GM12875 (cell line): ENCODE results near the gene CADPS.

Source experiments
- H3K4me3 ChIP-seq: one replicate; pipeline ENCODE4 v1.5.1; 2011; ENCODE audit warnings: low read depth, low read length, control low read depth
- TF ChIP-seq, protein P1 (sequence below): IDR thresholded peaks from 2 replicates; pipeline ENCODE4 v1.5.1; 2011; ENCODE audit warnings: low read depth, mild to moderate bottlenecking, control low read depth, inconsistent platforms, low read length, moderate library complexity, borderline replicate concordance; ENCODE audit not compliant: insufficient read depth

The CADPS gene

DNA sequence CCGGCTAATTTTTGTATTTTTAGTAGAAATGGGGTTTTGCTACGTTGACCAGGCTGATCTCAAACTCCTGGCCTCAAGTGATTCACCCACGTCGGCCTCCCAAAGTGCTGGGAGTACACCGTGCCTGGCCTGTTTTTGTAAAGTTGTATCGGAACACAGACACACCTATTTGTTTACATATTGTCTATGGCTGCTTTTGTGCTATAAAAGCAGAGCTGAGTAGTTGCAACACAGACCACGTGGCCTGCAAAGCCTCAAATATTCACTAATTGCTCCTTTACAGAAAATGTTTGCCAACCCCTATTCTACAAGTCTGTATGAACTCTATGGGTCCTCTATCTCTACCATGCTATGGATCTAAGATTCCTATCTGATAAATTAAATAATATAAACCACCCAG, 175.5 kb downstream of the CADPS start:
- TF ChIP-seq, protein P1, sequence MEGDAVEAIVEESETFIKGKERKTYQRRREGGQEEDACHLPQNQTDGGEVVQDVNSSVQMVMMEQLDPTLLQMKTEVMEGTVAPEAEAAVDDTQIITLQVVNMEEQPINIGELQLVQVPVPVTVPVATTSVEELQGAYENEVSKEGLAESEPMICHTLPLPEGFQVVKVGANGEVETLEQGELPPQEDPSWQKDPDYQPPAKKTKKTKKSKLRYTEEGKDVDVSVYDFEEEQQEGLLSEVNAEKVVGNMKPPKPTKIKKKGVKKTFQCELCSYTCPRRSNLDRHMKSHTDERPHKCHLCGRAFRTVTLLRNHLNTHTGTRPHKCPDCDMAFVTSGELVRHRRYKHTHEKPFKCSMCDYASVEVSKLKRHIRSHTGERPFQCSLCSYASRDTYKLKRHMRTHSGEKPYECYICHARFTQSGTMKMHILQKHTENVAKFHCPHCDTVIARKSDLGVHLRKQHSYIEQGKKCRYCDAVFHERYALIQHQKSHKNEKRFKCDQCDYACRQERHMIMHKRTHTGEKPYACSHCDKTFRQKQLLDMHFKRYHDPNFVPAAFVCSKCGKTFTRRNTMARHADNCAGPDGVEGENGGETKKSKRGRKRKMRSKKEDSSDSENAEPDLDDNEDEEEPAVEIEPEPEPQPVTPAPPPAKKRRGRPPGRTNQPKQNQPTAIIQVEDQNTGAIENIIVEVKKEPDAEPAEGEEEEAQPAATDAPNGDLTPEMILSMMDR: no peak
- H3K4me3 ChIP-seq: no peak overlapping the region

DNA sequence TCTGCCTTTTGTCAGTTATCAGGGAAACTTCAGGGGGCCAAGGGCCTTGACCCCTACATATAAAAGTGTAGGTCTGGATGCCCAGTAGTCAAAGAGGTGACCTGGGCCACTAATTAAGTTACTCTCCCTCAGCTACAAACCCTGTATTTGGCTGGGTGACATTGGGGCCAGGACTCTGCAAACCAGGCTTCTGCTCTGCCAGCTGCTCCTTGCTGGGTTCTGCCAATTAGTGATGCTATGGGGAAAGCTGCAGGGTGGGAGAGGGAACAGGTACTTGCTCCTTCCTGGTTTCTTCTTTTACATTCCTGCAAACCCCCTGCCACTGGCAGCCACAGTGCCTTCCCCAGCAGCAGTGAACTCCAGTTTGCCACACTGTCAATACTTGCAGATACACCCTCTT, 179.2 kb downstream of the CADPS start:
- no peak overlapping the region for H3K4me3 ChIP-seq
- TF ChIP-seq, protein P1: no peak

DNA sequence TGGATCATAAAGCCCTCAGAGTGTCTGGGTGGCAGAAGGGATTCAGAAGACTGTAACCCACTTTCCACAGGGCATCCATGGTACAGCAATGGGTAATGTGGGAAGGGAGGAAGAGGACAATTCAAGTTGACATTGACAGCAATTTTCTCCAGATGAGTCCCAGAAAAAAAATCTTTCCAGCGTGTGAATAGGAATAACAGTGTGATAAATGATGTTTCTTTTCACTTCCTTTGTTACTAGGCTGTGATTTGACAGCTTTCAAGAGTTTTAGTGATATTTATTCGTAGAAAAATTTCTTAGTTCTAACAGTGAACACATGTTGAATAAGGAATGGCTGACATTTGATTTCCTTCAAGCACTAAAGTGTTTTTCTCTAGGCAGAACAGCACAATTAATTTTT, 186.4 kb downstream of the CADPS start:
- TF ChIP-seq, protein P1: no peak
- no peak overlapping the region for H3K4me3 ChIP-seq

DNA sequence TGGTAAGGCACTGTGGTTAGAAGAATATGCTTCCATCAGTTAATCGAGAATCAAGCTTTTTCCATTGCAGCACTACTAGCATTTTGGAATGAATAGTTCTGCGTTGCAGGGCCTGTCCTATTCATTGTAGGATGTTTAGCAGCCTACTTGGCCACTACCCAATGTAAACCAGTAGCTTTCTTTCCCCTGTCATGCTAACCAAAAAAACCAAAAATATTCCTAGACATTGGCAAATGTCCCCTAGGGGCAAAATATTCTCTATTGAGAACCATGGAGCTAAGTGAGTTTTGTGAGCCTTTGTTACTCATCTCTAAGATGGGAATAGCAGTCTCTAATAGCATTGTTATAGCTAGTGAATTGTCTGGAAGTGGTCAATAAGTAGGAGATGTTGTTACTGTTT, 187.2 kb downstream of the CADPS start:
- no peak overlapping the region for H3K4me3 ChIP-seq
- TF ChIP-seq, protein P1: no peak

DNA sequence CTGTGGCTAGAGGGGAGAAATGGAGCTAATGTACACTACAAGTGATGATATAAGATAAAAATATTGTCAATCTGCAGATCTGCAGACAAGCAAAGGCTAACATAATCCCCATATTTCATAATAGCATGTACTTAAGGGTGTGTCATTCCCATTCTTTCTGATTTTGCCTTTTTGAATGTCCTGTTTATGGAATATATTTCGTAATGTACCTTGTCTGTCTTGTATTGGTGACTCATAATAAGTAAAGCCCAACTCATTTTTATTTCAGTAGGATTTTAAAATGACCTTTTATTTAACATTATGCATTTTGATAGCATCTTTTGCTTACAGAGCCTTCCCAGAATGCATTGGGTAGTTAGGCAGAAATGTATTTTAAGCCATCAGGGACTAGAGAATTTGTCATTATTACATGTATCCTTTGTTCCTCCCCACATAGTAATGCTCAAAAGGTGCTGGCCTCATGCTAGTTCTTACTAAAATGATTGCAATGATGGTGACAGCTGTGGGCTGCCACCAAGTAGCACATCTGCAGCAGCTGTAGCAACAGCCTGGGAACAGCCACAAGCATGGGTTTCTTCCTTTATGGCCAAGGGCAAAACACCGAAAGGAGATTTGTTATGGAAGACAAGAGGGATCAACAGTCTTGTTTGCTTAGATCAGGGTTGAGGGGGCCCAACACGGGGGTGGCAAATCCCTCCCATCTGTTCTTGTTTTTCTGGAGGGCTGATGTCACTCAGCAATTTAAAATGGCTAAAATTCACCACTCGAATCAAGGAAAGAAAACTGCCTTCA, 188.5 kb downstream of the CADPS start:
- H3K4me3 ChIP-seq: no peak overlapping the region
- TF ChIP-seq, protein P1: no peak

DNA sequence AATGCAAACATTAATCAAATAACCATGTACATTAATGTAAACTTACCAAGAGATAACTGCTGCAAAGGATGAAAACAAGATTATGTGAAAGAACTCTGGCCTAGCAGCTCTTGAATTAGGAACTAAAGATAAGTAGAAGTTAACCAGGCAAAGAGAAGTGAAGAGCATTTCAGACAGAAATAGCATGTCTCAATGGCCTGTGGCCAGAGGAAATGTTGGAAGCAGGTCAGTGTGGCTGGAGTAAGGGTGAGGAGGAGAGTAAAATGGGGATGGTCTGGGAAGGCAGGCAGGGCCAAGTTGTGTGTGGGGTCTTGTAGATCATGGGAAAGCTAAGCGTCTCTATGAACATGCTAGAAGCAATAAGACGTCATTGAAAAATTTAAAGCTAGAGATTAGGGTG, 192.4 kb downstream of the CADPS start:
- TF ChIP-seq, protein P1: no peak

DNA sequence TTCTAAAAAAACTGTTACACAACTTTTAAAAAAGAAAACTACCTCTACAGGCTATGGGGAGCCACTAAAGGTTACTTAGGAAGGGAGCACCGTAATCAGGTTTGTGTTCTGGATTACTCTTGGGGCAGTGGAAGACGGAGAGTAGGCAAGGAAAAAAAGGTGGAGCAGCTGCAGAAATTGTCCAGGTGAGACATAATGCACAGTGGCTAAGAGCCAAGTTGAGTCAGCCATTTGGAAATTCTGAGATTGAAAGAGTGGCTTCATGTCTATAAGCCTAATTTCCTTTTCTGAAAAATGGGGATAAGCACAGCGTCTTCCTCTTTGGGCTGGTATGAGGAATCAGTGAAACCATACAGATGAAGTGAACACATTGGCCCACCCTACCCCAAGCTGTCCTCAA, 195.2 kb downstream of the CADPS start:
- TF ChIP-seq, protein P1: no peak
- H3K4me3 ChIP-seq: no peak overlapping the region

More for the DNA sequence above, 192.4 kb downstream of the CADPS start:
- no peak overlapping the region for H3K4me3 ChIP-seq
